ENCODE data around the gene YBEY. TPM values are rescaled to one million over a fixed set of nuclear protein-coding genes. Genes with fewer than 3 reads are reported as not detected.

The YBEY gene
- 9.4 and 10.5 TPM in 2 replicates for total RNA-seq

GRCh38 chr21:46285761-46286647, at the start of gene YBEY:
YBEY (plus strand) TSS chr21:46286342; CDS start chr21:46286914, 572 bp downstream.

GRCh38 chr21:46285206-46285661, 908 bp upstream of the YBEY start, which contains the start of gene MCM3AP:
MCM3AP (minus strand) TSS chr21:46285611; CDS start chr21:46285286, 325 bp downstream.

GRCh38 chr21:46323710-46324389, 37.7 kb downstream of the YBEY start, which contains the start of the genes C21orf58 and PCNT:
C21orf58 (minus strand) TSS chr21:46323870; CDS start chr21:46322738, 1,132 bp downstream.
PCNT (plus strand) TSS chr21:46324156; CDS start chr21:46324229, 73 bp downstream.

Other genes starting within 250 kb of the YBEY start
- gene COL6A2, start 188.2 kb upstream of the YBEY start, total RNA-seq = 685 and 1,320 TPM in 2 replicates
- 1.1 TPM in 1 of 2 replicates, not detected in the other for gene FTCD, start 130.8 kb upstream of the YBEY start, total RNA-seq
- 1.00 and 7.6 TPM in 2 replicates for gene SPATC1L, start 101.9 kb upstream of the YBEY start, total RNA-seq
- 236 and 251 TPM in 2 replicates for gene LSS, start 57.6 kb upstream of the YBEY start, total RNA-seq
- gene MCM3AP, start 731 bp upstream of the YBEY start, total RNA-seq = 95.1 and 103 TPM in 2 replicates
- gene C21orf58, start 37.5 kb downstream of the YBEY start, total RNA-seq = 4.5 and 11.5 TPM in 2 replicates
- gene PCNT, start 37.8 kb downstream of the YBEY start, total RNA-seq = 32.2 and 43.9 TPM in 2 replicates
- 27.6 and 28.1 TPM in 2 replicates for gene DIP2A, start 172.5 kb downstream of the YBEY start, total RNA-seq

Measured in uterine smooth muscle cell (primary cell).